Measurements from ENCODE around the gene EPAS1. TPM values are rescaled to one million over a fixed set of nuclear protein-coding genes. Genes with fewer than 3 reads are reported as not detected.

The EPAS1 gene
- total and polyA plus RNA-seq, 11 donors = 93.6 to 790 (median 210) TPM

DNA sequence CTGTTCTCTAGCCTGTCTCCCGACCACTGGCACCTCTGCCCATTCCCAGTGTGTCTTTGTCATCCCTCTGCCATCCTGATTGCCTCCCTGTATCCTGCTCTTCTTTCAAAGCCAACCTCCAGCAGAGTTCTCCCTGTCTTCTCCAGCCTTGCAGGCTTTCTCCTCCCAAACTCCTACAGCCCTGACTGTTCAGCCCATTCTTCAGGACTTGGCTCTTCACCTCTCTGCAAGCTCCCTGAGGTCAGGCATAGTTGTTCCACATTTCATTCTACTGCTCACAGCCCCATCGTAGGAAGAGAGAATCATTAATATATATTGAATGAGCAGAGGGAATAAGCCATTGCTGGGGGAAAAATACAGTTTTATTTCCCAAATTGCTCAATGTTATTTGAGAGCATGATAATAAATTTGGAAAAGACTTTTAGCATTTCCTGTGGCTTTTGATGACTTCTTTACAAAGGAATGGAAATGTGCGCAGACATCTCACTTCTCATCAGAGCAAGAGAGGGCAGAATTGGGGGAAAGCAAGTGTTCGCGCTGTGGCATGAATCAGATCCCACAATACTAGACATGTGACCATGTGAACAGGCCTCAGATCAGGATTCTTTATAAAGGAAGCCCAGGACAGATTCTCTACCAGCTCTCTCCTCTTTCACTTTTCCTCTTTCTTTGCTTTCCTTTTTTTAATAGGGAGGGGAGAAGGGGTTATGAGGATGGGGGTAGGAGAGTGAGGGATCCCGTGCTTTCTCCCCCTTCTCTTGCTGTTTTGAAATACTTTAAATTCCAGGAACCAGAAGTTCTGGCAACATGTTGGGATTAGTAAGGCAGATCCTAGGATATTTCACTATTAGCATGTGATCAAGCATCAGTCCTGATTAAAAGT lies 37.4 kb downstream of the EPAS1 start:
- 33 to 42% (median 35%) methylated on average over 6 of the region's 6 CpGs for WGBS, 4 donors
- Histone ChIP-seq H3K4me3 (peak overlapping the region in 10 of 12 donors; percentile 20 to 52 (median 32)), H3K9me3 (no peaks in the 10 kb centered on the region), H3K36me3 (no peaks in the 10 kb centered on the region), H3K27me3 (no peaks in the 10 kb centered on the region), H3K4me1 (peaks cover 45 to 100% (median 98%) of the 10 kb centered on the region in 12 donors), H3K27ac (peak overlapping the region; percentile 59 to 92 (median 80))
- ATAC-seq = peak in 2 of 4 donors; percentile 15 to 43
- no peak for DNase-seq
- intact Hi-C loops (cut with DNase I) = loop anchor here in 5 of 10 donors (5.0 kb wide), 2 partner anchors 32 to 37 kb away; partner anchors contain the start of gene EPAS1 (in 3 of the 5)
- TF ChIP-seq, protein P1, sequence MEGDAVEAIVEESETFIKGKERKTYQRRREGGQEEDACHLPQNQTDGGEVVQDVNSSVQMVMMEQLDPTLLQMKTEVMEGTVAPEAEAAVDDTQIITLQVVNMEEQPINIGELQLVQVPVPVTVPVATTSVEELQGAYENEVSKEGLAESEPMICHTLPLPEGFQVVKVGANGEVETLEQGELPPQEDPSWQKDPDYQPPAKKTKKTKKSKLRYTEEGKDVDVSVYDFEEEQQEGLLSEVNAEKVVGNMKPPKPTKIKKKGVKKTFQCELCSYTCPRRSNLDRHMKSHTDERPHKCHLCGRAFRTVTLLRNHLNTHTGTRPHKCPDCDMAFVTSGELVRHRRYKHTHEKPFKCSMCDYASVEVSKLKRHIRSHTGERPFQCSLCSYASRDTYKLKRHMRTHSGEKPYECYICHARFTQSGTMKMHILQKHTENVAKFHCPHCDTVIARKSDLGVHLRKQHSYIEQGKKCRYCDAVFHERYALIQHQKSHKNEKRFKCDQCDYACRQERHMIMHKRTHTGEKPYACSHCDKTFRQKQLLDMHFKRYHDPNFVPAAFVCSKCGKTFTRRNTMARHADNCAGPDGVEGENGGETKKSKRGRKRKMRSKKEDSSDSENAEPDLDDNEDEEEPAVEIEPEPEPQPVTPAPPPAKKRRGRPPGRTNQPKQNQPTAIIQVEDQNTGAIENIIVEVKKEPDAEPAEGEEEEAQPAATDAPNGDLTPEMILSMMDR (IDR thresholded peaks at IDR 0.05) = no peak
- TF ChIP-seq POLR2A (IDR thresholded peaks at IDR 0.05) = no peak

DNA sequence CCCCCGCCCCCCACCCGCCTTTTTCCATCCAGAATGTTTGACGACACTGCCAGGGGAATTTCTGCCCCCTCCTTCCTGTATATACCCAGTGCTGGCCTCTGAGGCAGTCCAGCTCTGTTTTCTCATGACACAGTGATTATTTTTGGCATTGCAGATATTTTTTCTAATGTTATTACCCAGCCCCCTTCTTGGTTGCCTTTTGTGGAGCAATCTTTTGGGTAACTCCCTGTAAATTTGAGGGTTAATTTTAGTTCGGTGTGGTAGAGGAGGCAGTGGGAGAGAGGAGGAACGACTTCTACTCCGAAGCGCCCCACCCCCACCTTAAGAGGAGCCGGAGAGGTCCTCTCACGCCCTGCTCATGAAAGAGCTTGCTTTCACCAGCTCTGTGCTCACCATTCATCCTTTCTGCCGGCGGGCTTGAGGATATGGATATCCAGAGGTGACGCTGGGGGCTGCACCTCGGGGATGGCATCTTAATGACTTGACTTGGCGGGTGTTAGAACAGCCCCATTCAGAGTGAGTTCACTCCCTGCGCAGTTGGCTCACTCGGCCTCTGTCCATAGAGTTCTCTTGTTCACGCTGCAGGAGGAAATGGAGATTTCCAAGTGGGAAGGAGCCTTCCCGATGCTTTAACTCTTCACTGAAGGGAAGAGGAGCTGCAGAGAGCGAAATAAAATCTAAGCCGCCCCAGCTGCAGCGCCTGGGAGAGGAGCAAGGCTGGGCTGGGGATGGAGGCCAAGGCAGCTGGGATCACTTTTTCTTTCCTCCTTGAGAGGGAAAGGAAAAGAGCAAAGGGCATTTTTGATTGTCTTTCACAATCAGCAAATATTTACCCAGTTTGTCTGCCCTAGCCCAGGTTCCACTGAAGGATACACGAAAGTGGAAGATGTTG lies 38.4 kb downstream of the EPAS1 start:
- Histone ChIP-seq H3K27ac (peak overlapping the region; percentile 59 to 92 (median 80)), H3K27me3 (no peaks in the 10 kb centered on the region), H3K36me3 (no peaks in the 10 kb centered on the region), H3K4me1 (peaks cover 50 to 100% (median 98%) of the 10 kb centered on the region in 12 donors), H3K9me3 (no peaks in the 10 kb centered on the region), H3K4me3 (peak overlapping the region in 10 of 12 donors; percentile 19 to 52 (median 32))
- peak; percentile 15 to 46 (median 22) for ATAC-seq
- 11 to 26% (median 14%) methylated on average over 22 of the region's 22 CpGs for WGBS, 4 donors
- intact Hi-C loops (cut with DNase I) = loop anchor here in 3 of 10 donors (5.0 kb wide), 2 partner anchors 33 to 38 kb away; partner anchors contain the start of gene EPAS1 (in 1 of the 3)
- peak in 4 of 5 donors; percentile 52 to 63 (median 57) for DNase-seq
- TF ChIP-seq POLR2A (IDR thresholded peaks at IDR 0.05) = no peak
- TF ChIP-seq, protein P1 (IDR thresholded peaks at IDR 0.05) = no peak

DNA sequence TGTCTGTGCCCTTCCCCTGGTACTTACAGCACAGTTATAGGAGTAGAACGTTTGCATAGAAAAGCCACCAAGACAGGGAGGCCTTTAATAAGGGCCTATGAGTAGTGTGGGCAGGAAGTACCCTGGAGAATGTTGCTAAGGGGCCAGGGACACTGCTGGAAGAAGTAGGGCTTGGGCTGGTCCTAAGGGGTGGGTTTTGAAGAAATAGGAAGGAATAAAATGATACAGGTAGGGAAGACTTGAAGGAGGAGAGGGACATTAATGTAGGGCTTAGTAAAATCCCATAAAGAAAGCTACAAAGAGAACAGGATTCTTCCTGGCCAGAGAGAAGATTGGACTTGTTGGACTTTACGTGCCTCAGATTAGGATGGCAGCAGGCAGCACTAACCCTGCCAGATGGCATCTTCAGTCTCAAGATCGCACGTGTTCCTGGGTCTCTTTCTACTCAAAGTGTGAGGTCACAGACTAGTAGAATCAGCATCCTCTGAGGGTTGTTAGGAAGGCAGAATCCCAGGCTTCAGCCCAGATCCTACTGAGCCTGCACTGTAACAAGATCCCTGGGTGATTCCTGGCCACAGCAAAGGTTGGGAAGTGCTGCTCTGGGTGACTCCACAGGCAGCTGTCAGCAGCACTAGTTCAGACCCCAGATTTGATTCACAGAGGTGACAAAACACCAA lies 39.2 kb downstream of the EPAS1 start:
- Histone ChIP-seq H3K4me3 (peak overlapping the region in 6 of 12 donors; percentile 30 to 52 (median 46)), H3K27ac (peak overlapping the region; percentile 59 to 92 (median 80)), H3K4me1 (peaks cover 46 to 100% (median 97%) of the 10 kb centered on the region in 12 donors), H3K27me3 (no peaks in the 10 kb centered on the region), H3K9me3 (no peaks in the 10 kb centered on the region), H3K36me3 (no peaks in the 10 kb centered on the region)
- TF ChIP-seq POLR2A (IDR thresholded peaks at IDR 0.05) = no peak
- TF ChIP-seq, protein P1 (IDR thresholded peaks at IDR 0.05) = no peak
- intact Hi-C loops (cut with DNase I) = loop anchor here in 3 of 10 donors (5.0 kb wide), 2 partner anchors 34 to 39 kb away; partner anchors contain the start of gene EPAS1 (in 1 of the 3)
- DNase-seq (no peak), ATAC-seq (peak in 3 of 4 donors; percentile 11 to 18 (median 14))
- WGBS, 4 donors = 14 to 29% (median 23%) methylated on average over 4 of the region's 4 CpGs

All from heart left ventricle (tissue), 16 donors.